K562 (cell line): ENCODE measurements around the gene LDB2. TPM values are rescaled to one million over a fixed set of nuclear protein-coding genes. Genes with fewer than 3 reads are reported as not detected.

Experiments used
- ATAC-seq: fragments of 200-7000 bp; cut with Tn5 transposase; 3 replicates; pipeline ENCODE4 v1.9.1; 2020; ENCODE audit warnings: moderate library complexity
- BruUV-seq: library from RNA; stranded (reverse); fragments of 400-500 nt; replicated peaks from 2 replicates; lab custom pipeline; 2021; lab: Mats Ljungman, UMichigan
- CTCF ChIA-PET: fragments of 300-600 bp; formaldehyde crosslinking; extraction: SDS; loops from one replicate; lab custom pipeline; 2021; ENCODE audit warnings: low intra/inter-chr PET ratio; lab: Yijun Ruan, JAX
- POLR2A ChIA-PET: fragments of 300-600, 350-650 bp; sonication (Branson Sonifier 250); formaldehyde crosslinking; extraction: SDS; loops from one replicate; lab custom pipeline; 2021; ENCODE audit warnings: antibody characterized with exemption, inconsistent platforms; lab: Yijun Ruan, JAX
- DNase-seq, 4 experiments: peaks; one replicate each; pipeline versions ENCODE4 v3.0.0 to v3.0.0-alpha.2; 2011 to 2018; ENCODE audit warnings: low spot score in 3 of 4, mixed read lengths in 3 of 4; ENCODE audit errors: extremely low read depth in 1 of 4
- FAIRE-seq: peaks from 2 replicates; lab custom pipeline; 2011; peaks lifted over from hg19 to GRCh38; lab: Jason Lieb, UNC
- H2AFZ ChIP-seq: 2 replicates; pipeline ENCODE4 v1.6.0; 2011; ENCODE audit warnings: low read depth, low read length, control low read depth, inconsistent platforms
- H3K27ac ChIP-seq: fragments of 200-600 bp; 3 replicates; pipeline ENCODE4 v1.8.0; 2011; ENCODE audit warnings: low read depth, mild to moderate bottlenecking, control low read depth, inconsistent platforms, low read length, moderate library complexity, mixed read lengths; ENCODE audit errors: extremely low read depth
- H3K27me3 ChIP-seq, 2 experiments: fragments of 300-600 bp in 1 of 2; 2 replicates in 1 of 2; 3 replicates in 1 of 2; pipeline versions ENCODE4 v1.6.0 to v1.8.0; 2011; ENCODE audit warnings: inconsistent platforms in 2 of 2, low read length in 2 of 2, mild to moderate bottlenecking in 1 of 2, mixed read lengths in 1 of 2, moderate library complexity in 1 of 2; ENCODE audit not compliant: control insufficient read depth in 2 of 2, insufficient read depth in 2 of 2
- H3K36me3 ChIP-seq: fragments of 300-600 bp; 3 replicates; pipeline ENCODE4 v1.8.0; 2011; ENCODE audit warnings: mild to moderate bottlenecking, low read length, inconsistent platforms; ENCODE audit not compliant: control insufficient read depth, insufficient read depth
- H3K4me1 ChIP-seq, 2 experiments: fragments of 200-600 bp in 1 of 2; replicated peaks in 1 of 2; 2 replicates in 1 of 2; 3 replicates in 1 of 2; pipeline versions ENCODE4 v1.5.1 to v1.8.0; 2011; ENCODE audit warnings: inconsistent platforms in 2 of 2, low read length in 2 of 2, mild to moderate bottlenecking in 1 of 2, mixed read lengths in 1 of 2, moderate library complexity in 1 of 2; ENCODE audit not compliant: control insufficient read depth in 2 of 2, insufficient read depth in 2 of 2
- H3K4me2 ChIP-seq: 2 replicates; pipeline ENCODE4 v1.6.1; 2011; ENCODE audit warnings: low read length, control low read depth, inconsistent platforms, mixed read lengths; ENCODE audit not compliant: insufficient read depth
- H3K4me3 ChIP-seq: fragments of 200-600 bp; sonication (generic), shearing (Covaris generic); 2 replicates; pipeline ENCODE4 v1.5.1; 2016; ENCODE audit warnings: control low read depth, inconsistent platforms
- H3K79me2 ChIP-seq: fragments of 200-600 bp; 3 replicates; pipeline ENCODE4 v1.8.0; 2011; ENCODE audit warnings: low read length, inconsistent platforms; ENCODE audit not compliant: control insufficient read depth, insufficient read depth
- H3K9ac ChIP-seq, 2 experiments: 2 replicates each; pipeline versions ENCODE4 v1.6.0 to v1.6.1; 2011; ENCODE audit warnings: low read depth in 2 of 2, low read length in 2 of 2, control low read depth in 1 of 2, inconsistent platforms in 1 of 2, mild to moderate bottlenecking in 1 of 2, mixed read lengths in 1 of 2; ENCODE audit not compliant: insufficient read depth in 1 of 2
- H3K9me1 ChIP-seq: one replicate; pipeline ENCODE4 v1.6.0; 2011; ENCODE audit warnings: inconsistent platforms, mild to moderate bottlenecking, low read length, moderate library complexity; ENCODE audit not compliant: control insufficient read depth, insufficient read depth
- H3K9me3 ChIP-seq: replicated peaks from 2 replicates; pipeline ENCODE4 v1.5.1; 2011; ENCODE audit warnings: low read depth, low read length, inconsistent platforms; ENCODE audit not compliant: control insufficient read depth, insufficient read depth
- H4K20me1 ChIP-seq: replicated peaks from 2 replicates; pipeline ENCODE4 v1.6.1; 2011; ENCODE audit warnings: low read length, inconsistent platforms, mixed read lengths; ENCODE audit not compliant: control insufficient read depth, insufficient read depth
- CC2D1A ChIP-seq: fragments of 450-650 bp; IDR thresholded peaks from 2 replicates; pipeline ENCODE4 v1.6.1; 2017; ENCODE audit warnings: mild to moderate bottlenecking
- KHSRP ChIP-seq: fragments of 450-650 bp; IDR thresholded peaks from 2 replicates; pipeline ENCODE4 v1.6.1; 2017
- RBM22 ChIP-seq: fragments of 200-400 bp; formaldehyde crosslinking; IDR thresholded peaks from 2 replicates; pipeline ENCODE4 v1.6.1; 2018; ENCODE audit warnings: low read length, low read depth; ENCODE audit not compliant: poor library complexity, severe bottlenecking
- TAF1 ChIP-seq: IDR thresholded peaks from 2 replicates; pipeline ENCODE4 v1.6.1; 2011; ENCODE audit warnings: mild to moderate bottlenecking, low read length, moderate library complexity; ENCODE audit not compliant: insufficient read depth, control insufficient read depth, severe bottlenecking; ENCODE audit errors: extremely low read depth
- ZKSCAN1 ChIP-seq: fragments of 150-350 bp; IDR thresholded peaks from 2 replicates; pipeline ENCODE4 v1.6.1; 2016; ENCODE audit warnings: low read depth, low read length
- ZNF668 ChIP-seq: fragments of 250-450 bp; sonication (Bioruptor Pico); IDR thresholded peaks from 2 replicates; pipeline ENCODE4 v1.8.0; 2022; ENCODE audit warnings: mild to moderate bottlenecking, inconsistent platforms
- WGBS: fragments of 100-300 bp; shearing (Covaris generic); methylation state at CpG from one replicate; pipeline ENCODE4 v1.1.6; 2016; ENCODE audit warnings: low coverage, mixed read lengths; ENCODE audit not compliant: insufficient coverage; ENCODE audit errors: missing lambda C conversion rate; 5-methylcytosine and 5-hydroxymethylcytosine counted together
- in situ Hi-C: fragments of 300-500 bp; cut with MboI; formaldehyde crosslinking; loops from 4 replicates; pipeline ENCODE4 v1.15.0; 2018; ENCODE audit warnings: inconsistent platforms, mixed read lengths
- intact Hi-C: fragments of 100-400 bp; cut with micrococcal nuclease; formaldehyde crosslinking; loops from 2 replicates; pipeline ENCODE4 v1.14.2; 2022
- polyA plus RNA-seq, 8 experiments: library from polyadenylated mRNA; depleted of rRNA in 4 of 8; stranded (reverse) in 5 of 8; unstranded in 3 of 8; fragments of >200 nt; fragmentation: Nextera tagmentation in 2 of 8; fragmentation: Illumina TruSeq in 1 of 8; extraction: Ambion mirVana in 2 of 8; extraction: Trizol in 1 of 8; gene quantifications; 2 replicates each; pipeline versions ENCODE4 v1.2.1 to v1.2.3, GENCODE V29; 2011 to 2014; ENCODE audit warnings: inconsistent platforms in 1 of 8, missing spikeins in 1 of 8
- total RNA-seq, 7 experiments: library from RNA; depleted of rRNA in 6 of 7; stranded (reverse); fragments of >200 nt in 6 of 7; fragmentation: Illumina TruSeq in 2 of 7; extraction: Trizol in 2 of 7; gene quantifications; 2 replicates each; pipeline versions ENCODE4 v1.2.1 to v1.2.3, GENCODE V29; 2011 to 2021; ENCODE audit warnings: low replicate concordance in 1 of 7
- TF ChIP-seq, protein P1 (sequence below): fragments of 200-800 bp; sonication (Bioruptor generic); IDR thresholded peaks from 2 replicates; pipeline ENCODE4 v1.6.1; 2017; ENCODE audit warnings: missing genetic modification characterization, missing compliant biosample characterization

LDB2 gene
- total and polyA plus RNA-seq, 9 of the 15 experiments (the other 6 are each of a cell fraction or from before 2014, with no cell fraction given), result 0.10 to 0.20 TPM; not detected in 7

DNA sequence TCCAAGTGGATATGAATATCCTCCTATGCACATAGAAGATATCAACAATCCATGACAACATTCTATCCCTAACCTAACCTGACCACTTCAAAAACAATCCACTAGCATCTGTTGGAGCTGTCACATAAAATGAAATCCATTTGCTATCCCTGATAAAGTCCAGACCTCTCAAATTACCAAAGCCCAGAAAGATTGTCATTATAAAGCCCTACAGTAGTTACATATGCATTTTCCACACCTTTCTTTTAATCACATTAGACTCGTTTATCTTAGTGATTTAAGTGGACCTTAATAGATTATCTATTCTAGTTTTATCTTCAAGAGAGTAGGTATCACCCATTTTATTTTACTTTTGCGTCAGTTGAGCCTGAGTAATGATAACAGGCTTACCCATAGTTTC lies 30.6 kb downstream of the LDB2 start:
- no TSS peak for BruUV-seq
- Histone ChIP-seq H3K9ac (no peak overlapping the region), H3K9me3 (no peaks in the 10 kb centered on the region), H3K4me1 (no peaks in the 10 kb centered on the region), H3K4me3 (no peak overlapping the region), H3K27ac (no peak overlapping the region), H3K27me3 (no peaks in the 10 kb centered on the region), H2AFZ (no peak overlapping the region), H3K36me3 (no peaks in the 10 kb centered on the region), H4K20me1 (no peaks in the 10 kb centered on the region), H3K9me1 (no peaks in the 10 kb centered on the region), H3K79me2 (no peaks in the 10 kb centered on the region), H3K4me2 (no peak overlapping the region)
- DNase-seq (no peak), FAIRE-seq (no peak), ATAC-seq (no peak)
- in situ Hi-C loops (no loop called here), intact Hi-C loops (no loop called here)
- TF ChIP-seq KHSRP (no peak), ZKSCAN1 (no peak), ZNF668 (CRISPR knock-in tag) (no peak), RBM22 (no peak), TAF1 (no peak)
- POLR2A ChIA-PET, result no interaction called here
- WGBS, result 0% methylated on average over 2 of the region's 2 CpGs
- CTCF ChIA-PET, result no interaction called here

DNA sequence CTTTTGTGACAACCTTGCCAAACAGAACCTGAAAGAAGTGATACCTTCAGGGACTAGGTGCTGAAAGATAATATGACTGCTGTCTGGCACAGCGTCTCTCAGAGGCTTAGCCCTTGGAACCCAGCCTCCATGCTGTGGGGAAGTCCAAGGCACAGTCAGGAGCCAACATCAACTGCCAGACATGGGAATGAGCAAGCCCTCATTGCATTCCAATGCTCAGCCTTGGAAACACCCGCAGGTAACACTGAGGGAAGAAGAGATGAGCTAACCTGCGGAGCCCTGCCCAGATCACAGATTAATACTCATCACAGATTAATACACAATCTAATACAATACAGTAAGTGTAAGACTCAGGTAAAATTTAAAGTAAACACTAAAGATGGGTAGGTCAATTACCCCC lies 31.5 kb downstream of the LDB2 start:
- FAIRE-seq (no peak), DNase-seq (no peak), ATAC-seq (no peak)
- H3K9ac ChIP-seq, result no peak overlapping the region
- H3K4me3 ChIP-seq, result no peak overlapping the region
- in situ Hi-C loops (no loop called here), intact Hi-C loops (no loop called here)
- no peaks in the 10 kb centered on the region for H3K36me3 ChIP-seq
- no peaks in the 10 kb centered on the region for H3K9me1 ChIP-seq
- no TSS peak for BruUV-seq
- ChIA-PET POLR2A (no interaction called here), CTCF (no interaction called here)
- no peaks in the 10 kb centered on the region for H3K79me2 ChIP-seq
- no peaks in the 10 kb centered on the region for H3K27me3 ChIP-seq
- WGBS, result 0% methylated on average over 3 of the region's 3 CpGs
- no peaks in the 10 kb centered on the region for H3K9me3 ChIP-seq
- TF ChIP-seq, protein P1, sequence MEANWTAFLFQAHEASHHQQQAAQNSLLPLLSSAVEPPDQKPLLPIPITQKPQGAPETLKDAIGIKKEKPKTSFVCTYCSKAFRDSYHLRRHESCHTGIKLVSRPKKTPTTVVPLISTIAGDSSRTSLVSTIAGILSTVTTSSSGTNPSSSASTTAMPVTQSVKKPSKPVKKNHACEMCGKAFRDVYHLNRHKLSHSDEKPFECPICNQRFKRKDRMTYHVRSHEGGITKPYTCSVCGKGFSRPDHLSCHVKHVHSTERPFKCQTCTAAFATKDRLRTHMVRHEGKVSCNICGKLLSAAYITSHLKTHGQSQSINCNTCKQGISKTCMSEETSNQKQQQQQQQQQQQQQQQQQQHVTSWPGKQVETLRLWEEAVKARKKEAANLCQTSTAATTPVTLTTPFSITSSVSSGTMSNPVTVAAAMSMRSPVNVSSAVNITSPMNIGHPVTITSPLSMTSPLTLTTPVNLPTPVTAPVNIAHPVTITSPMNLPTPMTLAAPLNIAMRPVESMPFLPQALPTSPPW, result no peak
- TF ChIP-seq CC2D1A, result no peak
- H4K20me1 ChIP-seq, result no peaks in the 10 kb centered on the region
- no peak overlapping the region for H3K4me2 ChIP-seq
- H3K4me1 ChIP-seq, result no peaks in the 10 kb centered on the region
- no peak overlapping the region for H2AFZ ChIP-seq
- no peak overlapping the region for H3K27ac ChIP-seq
